Smooth muscle cell (in vitro differentiated cells): ENCODE data around the gene GABBR2. TPM values are rescaled to one million over a fixed set of nuclear protein-coding genes. Genes with fewer than 3 reads are reported as not detected.

Source experiments
- DNase-seq: peaks from one replicate; lab custom pipeline; 2025; ENCODE audit not compliant: unreplicated experiment; lab: John Stamatoyannopoulos, UW
- H2AFZ ChIP-seq: fragments of 200-600 bp; sonication (generic); 2 replicates; pipeline ENCODE4 v1.6.0; 2016; ENCODE audit warnings: antibody characterized with exemption, low read depth, mild to moderate bottlenecking
- H3F3A ChIP-seq: fragments of 200-600 bp; sonication (generic); 2 replicates; pipeline ENCODE4 v1.6.0; 2017; ENCODE audit warnings: antibody characterized with exemption, low read depth
- H3K27ac ChIP-seq: fragments of 200-600 bp; sonication (generic); 2 replicates; pipeline ENCODE4 v1.5.1; 2016; ENCODE audit warnings: low read depth, mild to moderate bottlenecking
- H3K27me3 ChIP-seq: fragments of 200-600 bp; sonication (generic); 2 replicates; pipeline ENCODE4 v1.6.1; 2016; ENCODE audit warnings: low read depth, mild to moderate bottlenecking
- H3K36me3 ChIP-seq: fragments of 200-600 bp; sonication (generic); 2 replicates; pipeline ENCODE4 v1.5.1; 2016; ENCODE audit warnings: low read depth
- H3K4me1 ChIP-seq: fragments of 200-600 bp; sonication (generic); 2 replicates; pipeline ENCODE4 v1.5.1; 2016; ENCODE audit warnings: low read depth
- H3K4me2 ChIP-seq: fragments of 200-600 bp; sonication (generic); 2 replicates; pipeline ENCODE4 v1.6.0; 2016; ENCODE audit warnings: mild to moderate bottlenecking
- H3K4me3 ChIP-seq: fragments of 200-600 bp; sonication (generic); 2 replicates; pipeline ENCODE4 v1.5.1; 2016; ENCODE audit warnings: mild to moderate bottlenecking
- H3K79me2 ChIP-seq: fragments of 200-600 bp; sonication (generic); 2 replicates; pipeline ENCODE4 v1.6.0; 2016; ENCODE audit warnings: low read depth, mild to moderate bottlenecking
- H3K9ac ChIP-seq: fragments of 200-600 bp; sonication (generic); 2 replicates; pipeline ENCODE4 v1.6.0; 2016; ENCODE audit warnings: low read depth
- H3K9me3 ChIP-seq: fragments of 200-600 bp; sonication (generic); replicated peaks from 2 replicates; pipeline ENCODE4 v1.5.1; 2016; ENCODE audit warnings: low read depth
- H4K20me1 ChIP-seq: fragments of 200-600 bp; sonication (generic); 2 replicates; pipeline ENCODE4 v1.6.0; 2016; ENCODE audit warnings: low read depth
- CTCF ChIP-seq: fragments of 200-600 bp; sonication (generic); IDR thresholded peaks from 2 replicates; pipeline ENCODE4 v1.5.1; 2017; ENCODE audit warnings: borderline replicate concordance, mild to moderate bottlenecking, antibody characterized with exemption; ENCODE audit not compliant: insufficient read depth, poor library complexity, severe bottlenecking
- WGBS: methylation state at CpG from one replicate; pipeline ENCODE4 v1.1.7; 2016; ENCODE audit warnings: low lambda C conversion rate; 5-methylcytosine and 5-hydroxymethylcytosine counted together
- polyA plus RNA-seq: library from polyadenylated mRNA; unstranded; fragments of >200 nt; fragmentation: Nextera tagmentation; extraction: Ambion mirVana; gene quantifications from 2 replicates; pipeline ENCODE4 v1.2.1, GENCODE V29; 2016
- total RNA-seq: library from RNA; depleted of rRNA; stranded (reverse); fragments of >200 nt; gene quantifications from 2 replicates; pipeline ENCODE4 v1.2.3, GENCODE V29; 2014

Gene GABBR2
- total and polyA plus RNA-seq, 2 experiments from 2014 or later = 0.25 TPM; not detected in 1

GRCh38 chr9:98652741-98653140 lies 56.0 kb downstream of the GABBR2 start:
- WGBS = 84% methylated on average over 2 of the region's 2 CpGs
- Histone ChIP-seq H3F3A (no peaks in the 10 kb centered on the region), H3K9ac (no peak overlapping the region), H3K4me1 (no peaks in the 10 kb centered on the region), H4K20me1 (no peaks in the 10 kb centered on the region), H3K27me3 (no peaks in the 10 kb centered on the region), H3K9me3 (no peaks in the 10 kb centered on the region), H2AFZ (no peak overlapping the region), H3K27ac (no peak overlapping the region), H3K4me3 (no peak overlapping the region), H3K4me2 (no peak overlapping the region), H3K79me2 (no peaks in the 10 kb centered on the region), H3K36me3 (no peaks in the 10 kb centered on the region)
- DNase-seq = no peak
- no peak for TF ChIP-seq CTCF

- Histone ChIP-seq H3F3A (no peaks in the 10 kb centered on the region), H3K4me2 (no peak overlapping the region), H3K27ac (no peak overlapping the region), H3K9me3 (no peaks in the 10 kb centered on the region), H3K9ac (no peak overlapping the region), H3K36me3 (no peaks in the 10 kb centered on the region), H2AFZ (no peak overlapping the region), H3K4me1 (no peaks in the 10 kb centered on the region), H4K20me1 (no peaks in the 10 kb centered on the region), H3K27me3 (no peaks in the 10 kb centered on the region), H3K4me3 (no peak overlapping the region), H3K79me2 (no peaks in the 10 kb centered on the region)
- TF ChIP-seq CTCF = no peak
- 96% methylated on average over 3 of the region's 3 CpGs for WGBS
- no peak for DNase-seq
Observed at GRCh38 chr9:98652302-98652701, 56.4 kb downstream of the GABBR2 start.

GRCh38 chr9:98647236-98647635 lies 61.5 kb downstream of the GABBR2 start:
- no peaks in the 10 kb centered on the region for H4K20me1 ChIP-seq
- DNase-seq = no peak

More at GRCh38 chr9:98647236-98647635, 61.5 kb downstream of the GABBR2 start:
- H3K9me3 ChIP-seq = no peaks in the 10 kb centered on the region
- H3K4me2 ChIP-seq = no peak overlapping the region
- H3K36me3 ChIP-seq = no peaks in the 10 kb centered on the region
- no peaks in the 10 kb centered on the region for H3F3A ChIP-seq
- no peak overlapping the region for H3K9ac ChIP-seq
- WGBS = 97% methylated on average over 10 of the region's 10 CpGs
- no peak overlapping the region for H3K4me3 ChIP-seq
- TF ChIP-seq CTCF = no peak
- no peaks in the 10 kb centered on the region for H3K4me1 ChIP-seq
- no peak overlapping the region for H2AFZ ChIP-seq
- H3K79me2 ChIP-seq = no peaks in the 10 kb centered on the region
- H3K27me3 ChIP-seq = peaks cover 4% of the 10 kb centered on the region
- H3K27ac ChIP-seq = no peak overlapping the region
